K562 (cell line): ENCODE results near the gene TECPR1. TPM values are rescaled to one million over a fixed set of nuclear protein-coding genes. Genes with fewer than 3 reads are reported as not detected.
A peak's percentile ranks its signal among the peaks of the same experiment; 100 is the strongest.

Source experiments
- ARNT ChIP-seq, 2 experiments: fragments of 450-650 bp; IDR thresholded peaks; 2 replicates each; pipeline ENCODE4 v1.6.1; 2016; ENCODE audit warnings: mild to moderate bottlenecking in 1 of 2
- ATF1 ChIP-seq, 2 experiments: fragments of 450-650 bp in 1 of 2; IDR thresholded peaks; 2 replicates each; pipeline ENCODE4 v1.6.1; 2016; ENCODE audit warnings: missing compliant biosample characterization in 1 of 2, missing genetic modification characterization in 1 of 2
- BHLHE40 ChIP-seq: IDR thresholded peaks from 2 replicates; pipeline ENCODE4 v1.6.1; 2011; ENCODE audit warnings: low read length, improper control_type of control experiment
- EP400 ChIP-seq: fragments of 450-650 bp; IDR thresholded peaks from 2 replicates; pipeline ENCODE4 v1.6.1; 2017; ENCODE audit warnings: antibody characterized with exemption, mild to moderate bottlenecking, moderate library complexity
- NR2C2 ChIP-seq, 2 experiments: fragments of 200-800 bp in 1 of 2; sonication (Bioruptor generic) in 1 of 2; sonication (generic) in 1 of 2; formaldehyde crosslinking in 1 of 2; IDR thresholded peaks; 2 replicates each; pipeline versions ENCODE4 v1.6.1 to v1.8.0; 2016 to 2022; ENCODE audit warnings: mild to moderate bottlenecking in 1 of 2, missing compliant biosample characterization in 1 of 2, missing genetic modification characterization in 1 of 2, missing genetic modification reagents in 1 of 2
- PPARD ChIP-seq: fragments of 250-450 bp; sonication (Bioruptor Pico); IDR thresholded peaks from 2 replicates; pipeline ENCODE4 v1.8.0; 2022; ENCODE audit warnings: inconsistent platforms, mild to moderate bottlenecking, moderate library complexity
- RAD21 ChIP-seq, 2 experiments: fragments of 250-450 bp in 1 of 2; fragments of 450-650 bp in 1 of 2; sonication (Bioruptor Pico) in 1 of 2; formaldehyde crosslinking in 1 of 2; IDR thresholded peaks in 1 of 2; conservative IDR thresholded peaks in 1 of 2; 2 replicates each; pipeline versions ENCODE4 v1.4.0 to v1.8.0; 2020 to 2022; ENCODE audit warnings: mild to moderate bottlenecking in 2 of 2, moderate library complexity in 1 of 2
- RB1 ChIP-seq: fragments of 450-650 bp; IDR thresholded peaks from 2 replicates; pipeline ENCODE4 v1.6.1; 2017; ENCODE audit warnings: low read depth, mild to moderate bottlenecking
- RBM39 ChIP-seq: fragments of 200-400 bp; formaldehyde crosslinking; optimal IDR thresholded peaks from 2 replicates; pipeline ENCODE3; 2018; ENCODE audit warnings: low read depth, low read length
- SIX5 ChIP-seq, 2 experiments: IDR thresholded peaks; 2 replicates each; pipeline ENCODE4 v1.6.1; 2011; ENCODE audit warnings: low read length in 2 of 2, borderline replicate concordance in 1 of 2, low read depth in 1 of 2, mild to moderate bottlenecking in 1 of 2, moderate library complexity in 1 of 2; ENCODE audit not compliant: insufficient read depth in 1 of 2
- STAT5B ChIP-seq: fragments of 250-450 bp; sonication (Bioruptor Pico); IDR thresholded peaks from 2 replicates; pipeline ENCODE4 v1.8.0; 2021; ENCODE audit warnings: mild to moderate bottlenecking, inconsistent platforms
- ZBTB40 ChIP-seq, 2 experiments: fragments of 450-650 bp in 1 of 2; sonication (generic) in 1 of 2; formaldehyde crosslinking in 1 of 2; IDR thresholded peaks; 2 replicates each; pipeline versions ENCODE4 v1.7.1 to v1.9.0; 2016 to 2022; ENCODE audit warnings: inconsistent platforms in 1 of 2, mild to moderate bottlenecking in 1 of 2, missing genetic modification reagents in 1 of 2
- ZFX ChIP-seq: sonication (generic); formaldehyde crosslinking; IDR thresholded peaks from 2 replicates; pipeline ENCODE4 v1.8.0; 2022; ENCODE audit warnings: mild to moderate bottlenecking, missing genetic modification reagents, moderate library complexity
- ZNF311 ChIP-seq: fragments of 250-450 bp; sonication (Bioruptor Pico); IDR thresholded peaks from 2 replicates; pipeline ENCODE4 v1.4.0; 2020; ENCODE audit warnings: mild to moderate bottlenecking, moderate library complexity
- ZNF512 ChIP-seq: IDR thresholded peaks from 2 replicates; pipeline ENCODE4 v1.6.1; 2016; ENCODE audit warnings: missing genetic modification characterization, missing compliant biosample characterization
- ZNF77 ChIP-seq: fragments of 250-450 bp; sonication (Bioruptor Pico); IDR thresholded peaks from 2 replicates; pipeline ENCODE4 v1.5.0; 2020
- polyA plus RNA-seq, 8 experiments: library from polyadenylated mRNA; depleted of rRNA in 4 of 8; stranded (reverse) in 5 of 8; unstranded in 3 of 8; fragments of >200 nt; fragmentation: Nextera tagmentation in 2 of 8; fragmentation: Illumina TruSeq in 1 of 8; extraction: Ambion mirVana in 2 of 8; extraction: Trizol in 1 of 8; gene quantifications; 2 replicates each; pipeline versions ENCODE4 v1.2.1 to v1.2.3, GENCODE V29; 2011 to 2014; ENCODE audit warnings: inconsistent platforms in 1 of 8, missing spikeins in 1 of 8
- total RNA-seq, 7 experiments: library from RNA; depleted of rRNA in 6 of 7; stranded (reverse); fragments of >200 nt in 6 of 7; fragmentation: Illumina TruSeq in 2 of 7; extraction: Trizol in 2 of 7; gene quantifications; 2 replicates each; pipeline versions ENCODE4 v1.2.1 to v1.2.3, GENCODE V29; 2011 to 2021; ENCODE audit warnings: low replicate concordance in 1 of 7

Gene TECPR1
- total and polyA plus RNA-seq, 9 of the 15 experiments (the other 6 are each of a cell fraction or from before 2014, with no cell fraction given): 0.17 to 15.0 (median 2.2) TPM

GRCh38 chr7:98281757-98282606, 29.9 kb upstream of the TECPR1 start (continued):
- TF ChIP-seq ATF1 (CRISPR knock-in tag; IDR thresholded peaks at IDR 0.05) (no peak), ATF1 (tag; IDR thresholded peaks at IDR 0.05) (no peak), EP400 (0 out of 2 replicates have a peak, but pooled peaks have one; percentile 17), RAD21 (CRISPR knock-in tag; conservative IDR thresholded peaks at IDR 0.05 in 1 of 2, IDR thresholded peaks at IDR 0.05 in 1 of 2) (no peak), RB1 (no peak), ARNT (IDR thresholded peaks at IDR 0.05) (no peak), ZNF311 (CRISPR knock-in tag) (no peak), ZBTB40 (IDR thresholded peaks at IDR 0.05) (0 out of 2 replicates have a peak, but pooled peaks have one; percentile 21), ZBTB40 (CRISPR knock-in tag; IDR thresholded peaks at IDR 0.05) (no peak), STAT5B (no peak), PPARD (CRISPR knock-in tag) (no peak), BHLHE40 (no peak), ZNF512 (tag) (no peak), RBM39 (no peak), ZFX (CRISPR knock-in tag) (peak; percentile 35; the same call in 1 of the 2 replicates), NR2C2 (CRISPR knock-in tag; IDR thresholded peaks at IDR 0.05) (no peak), NR2C2 (tag; IDR thresholded peaks at IDR 0.05) (0 out of 2 replicates have a peak, but pooled peaks have one; percentile 9), ZNF77 (no peak), SIX5 (IDR thresholded peaks at IDR 0.05; ENCODE audit: borderline replicate concordance in 1 of 2, insufficient read depth in 1 of 2, low read depth in 1 of 2, low read length in 2 of 2) (no peak)
